Mucosa of rectum (tissue), 2 donors: ENCODE measurements around the gene GPR160.

Source experiments
- H3K27ac ChIP-seq, 2 donors: one replicate each; pipeline ENCODE4 v1.7.0; 2013; ENCODE audit warnings: inconsistent platforms in 2 of 2, low read depth in 2 of 2, low read length in 2 of 2
- H3K27me3 ChIP-seq, 2 donors: one replicate each; pipeline ENCODE4 v1.7.0; 2013; ENCODE audit warnings: low read length in 2 of 2; ENCODE audit not compliant: control insufficient read depth in 2 of 2, insufficient read depth in 2 of 2
- H3K36me3 ChIP-seq, 2 donors: one replicate each; pipeline ENCODE4 v1.7.0; 2013; ENCODE audit warnings: low read length in 2 of 2; ENCODE audit not compliant: control insufficient read depth in 2 of 2, insufficient read depth in 2 of 2
- H3K4me1 ChIP-seq, 2 donors: one replicate each; pipeline ENCODE4 v1.7.0; 2013; ENCODE audit warnings: low read length in 2 of 2, mild to moderate bottlenecking in 1 of 2; ENCODE audit not compliant: control insufficient read depth in 2 of 2, insufficient read depth in 2 of 2
- H3K4me3 ChIP-seq, 2 donors: one replicate each; pipeline ENCODE4 v1.7.0; 2013; ENCODE audit warnings: low read length in 2 of 2
- H3K9ac ChIP-seq, 2 donors: one replicate each; pipeline ENCODE4 v1.7.0; 2013; ENCODE audit warnings: low read length in 2 of 2, low read depth in 1 of 2, mild to moderate bottlenecking in 1 of 2
- H3K9me3 ChIP-seq, 2 donors: one replicate each; pipeline ENCODE4 v1.7.0; 2013; ENCODE audit warnings: low read length in 2 of 2; ENCODE audit not compliant: control insufficient read depth in 2 of 2
- donor health status: healthy.
- donor health status: Normal muscosa, but diverticular disease.

The GPR160 gene, protein sequence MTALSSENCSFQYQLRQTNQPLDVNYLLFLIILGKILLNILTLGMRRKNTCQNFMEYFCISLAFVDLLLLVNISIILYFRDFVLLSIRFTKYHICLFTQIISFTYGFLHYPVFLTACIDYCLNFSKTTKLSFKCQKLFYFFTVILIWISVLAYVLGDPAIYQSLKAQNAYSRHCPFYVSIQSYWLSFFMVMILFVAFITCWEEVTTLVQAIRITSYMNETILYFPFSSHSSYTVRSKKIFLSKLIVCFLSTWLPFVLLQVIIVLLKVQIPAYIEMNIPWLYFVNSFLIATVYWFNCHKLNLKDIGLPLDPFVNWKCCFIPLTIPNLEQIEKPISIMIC

DNA sequence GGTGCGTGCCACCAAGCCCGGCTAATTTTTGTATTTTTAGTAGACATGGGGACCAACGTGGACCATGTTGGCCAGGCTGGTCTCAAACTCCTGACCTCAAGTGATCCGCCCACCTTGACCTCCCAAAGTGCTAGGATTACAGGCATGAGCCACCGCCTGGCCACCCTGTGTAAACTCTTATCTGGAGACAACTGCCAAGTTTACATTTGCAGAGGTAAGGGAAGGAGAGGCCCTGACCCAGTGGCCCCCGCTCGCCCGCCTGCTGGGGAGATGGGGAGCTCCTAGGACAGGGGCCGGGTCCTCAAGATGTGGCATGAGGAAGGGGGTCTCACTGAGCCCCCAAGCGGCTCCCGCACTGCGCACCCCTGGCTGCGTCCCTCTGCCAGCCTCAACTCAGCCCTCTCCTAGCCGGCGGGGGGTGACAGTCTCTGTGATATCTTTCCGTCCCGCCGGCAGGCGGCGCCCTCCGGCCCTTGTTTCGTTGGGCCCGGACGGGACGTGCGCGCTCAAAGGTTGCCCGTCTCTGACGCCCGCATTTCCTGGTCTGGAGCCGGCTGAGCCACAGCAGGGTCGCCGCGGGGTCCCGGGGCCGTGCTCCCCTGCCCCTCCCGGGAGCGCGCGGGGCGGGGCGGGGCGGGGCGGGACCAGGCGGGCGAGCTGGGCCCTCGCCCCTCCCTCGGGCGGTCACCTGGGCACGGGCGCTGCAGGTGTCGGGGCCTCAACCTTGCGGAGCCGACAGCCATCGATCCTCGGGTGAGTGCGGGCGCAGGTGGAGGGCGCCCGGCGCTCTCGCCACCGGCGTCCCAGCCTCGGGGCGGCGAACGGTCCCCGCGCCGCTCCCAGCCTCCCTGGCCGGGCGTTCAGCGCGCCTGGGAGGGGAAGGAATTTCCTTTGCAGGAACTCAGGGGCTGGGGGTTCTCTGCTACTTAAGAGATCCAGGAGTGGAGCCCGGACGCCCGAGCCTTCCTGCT lies at the start of gene GPR160:
TSS of gene GPR160 (plus strand) at position 533 of the 971 bp plus-strand sequence. CDS start 45,978 bp downstream, outside the sequence.
- H3K9me3 ChIP-seq: no peaks in the 10 kb centered on the region
- peak within 1 kb of the TSS; percentile 61 to 90 for H3K9ac ChIP-seq
- no peaks in the 10 kb centered on the region for H3K27me3 ChIP-seq
- H3K4me3 ChIP-seq: peak within 1 kb of the TSS; percentile 80 to 100
- peak within 1 kb of the TSS; percentile 88 to 89 for H3K27ac ChIP-seq
- peaks cover 8 to 11% of the 10 kb centered on the region in 2 donors for H3K4me1 ChIP-seq
- H3K36me3 ChIP-seq: no peaks in the 10 kb centered on the region

DNA sequence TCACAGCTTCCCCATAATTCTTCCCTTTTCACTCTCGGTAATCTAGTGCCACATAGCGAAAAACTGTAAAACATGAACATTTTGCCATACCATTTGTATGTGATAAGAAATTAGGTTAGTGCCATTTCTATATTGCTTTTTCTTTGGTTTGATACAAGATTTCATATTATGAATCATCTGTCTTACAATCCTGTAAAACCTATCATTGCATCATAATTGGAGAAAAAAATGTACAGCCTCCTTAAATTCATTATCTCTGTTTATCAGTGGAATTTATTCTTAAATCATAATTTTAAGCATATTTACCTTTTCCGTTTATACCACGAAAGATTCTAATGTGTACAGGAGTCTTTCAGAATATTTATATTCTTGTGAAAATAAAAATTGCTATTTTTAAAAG lies 47.4 kb upstream of the GPR160 start:
- Histone ChIP-seq H3K4me1 (no peaks in the 10 kb centered on the region), H3K4me3 (no peak overlapping the region), H3K27ac (no peak overlapping the region), H3K36me3 (peaks cover 46 to 48% of the 10 kb centered on the region in 2 donors), H3K9ac (no peak overlapping the region), H3K9me3 (no peaks in the 10 kb centered on the region), H3K27me3 (no peaks in the 10 kb centered on the region)

DNA sequence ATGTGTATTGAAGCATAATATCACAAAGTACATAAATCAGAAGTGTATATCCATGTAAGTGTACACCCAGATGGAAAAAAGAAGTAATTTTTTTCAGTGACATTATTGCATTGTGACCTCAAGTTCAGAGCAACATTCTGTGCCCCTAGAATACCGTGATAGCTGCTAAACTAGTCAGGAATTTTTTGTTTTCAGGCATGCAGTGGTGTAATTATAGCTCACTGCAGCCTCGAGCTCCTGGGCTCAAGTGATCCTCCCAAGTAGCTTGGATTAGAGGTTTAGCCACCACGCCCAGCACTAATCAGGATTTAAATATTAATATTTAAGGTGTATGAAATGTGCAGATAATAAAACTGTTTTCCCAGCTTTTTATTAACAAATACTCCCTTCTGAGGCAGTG lies 45.6 kb upstream of the GPR160 start:
- no peaks in the 10 kb centered on the region for H3K4me1 ChIP-seq
- H3K27me3 ChIP-seq: no peaks in the 10 kb centered on the region
- H3K9me3 ChIP-seq: no peaks in the 10 kb centered on the region
- H3K9ac ChIP-seq: no peak overlapping the region
- H3K36me3 ChIP-seq: peaks cover 33 to 38% of the 10 kb centered on the region in 2 donors
- H3K4me3 ChIP-seq: no peak overlapping the region
- H3K27ac ChIP-seq: no peak overlapping the region

DNA sequence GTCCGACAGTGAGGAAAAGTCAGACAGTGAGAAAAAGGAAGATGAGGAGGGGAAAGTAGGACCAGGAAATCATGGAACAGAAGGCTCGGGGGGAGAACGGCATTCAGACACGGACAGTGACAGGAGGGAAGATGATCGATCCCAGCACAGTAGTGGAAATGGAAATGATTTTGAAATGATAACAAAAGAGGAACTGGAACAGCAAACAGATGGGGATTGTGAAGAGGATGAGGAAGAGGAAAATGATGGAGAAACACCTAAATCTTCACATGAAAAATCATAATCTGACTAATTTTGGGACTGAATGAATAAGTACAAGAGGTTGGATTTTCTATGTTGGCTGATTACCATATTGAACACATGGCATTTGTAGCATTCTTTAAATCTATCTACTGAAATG lies 45.0 kb upstream of the GPR160 start:
- H3K4me1 ChIP-seq: no peaks in the 10 kb centered on the region
- H3K36me3 ChIP-seq: peaks cover 32 to 34% of the 10 kb centered on the region in 2 donors
- H3K27ac ChIP-seq: no peak overlapping the region
- no peaks in the 10 kb centered on the region for H3K9me3 ChIP-seq
- H3K9ac ChIP-seq: no peak overlapping the region
- no peaks in the 10 kb centered on the region for H3K27me3 ChIP-seq
- no peak overlapping the region for H3K4me3 ChIP-seq

DNA sequence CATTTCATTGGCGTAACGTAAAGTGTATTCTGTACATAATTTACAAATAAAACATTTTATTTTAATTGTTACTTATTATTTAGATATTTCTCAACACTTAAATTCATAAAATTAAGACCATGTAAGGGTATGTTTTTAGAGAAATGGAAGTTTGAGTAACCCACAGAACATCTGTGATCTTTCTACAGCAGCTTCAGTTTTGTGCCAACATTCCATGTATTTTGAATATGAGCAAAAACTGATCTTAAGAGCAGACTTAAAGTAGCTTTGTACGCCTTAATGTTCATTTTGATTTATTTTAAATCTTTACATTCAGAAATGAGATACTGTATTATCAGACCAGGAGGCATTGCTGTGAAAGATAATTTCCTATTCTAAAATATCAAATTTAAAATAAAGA lies 44.0 kb upstream of the GPR160 start:
- Histone ChIP-seq H3K9ac (no peak overlapping the region), H3K27me3 (no peaks in the 10 kb centered on the region), H3K36me3 (peaks cover 28 to 29% of the 10 kb centered on the region in 2 donors), H3K4me3 (no peak overlapping the region), H3K4me1 (no peaks in the 10 kb centered on the region), H3K27ac (no peak overlapping the region), H3K9me3 (no peaks in the 10 kb centered on the region)

DNA sequence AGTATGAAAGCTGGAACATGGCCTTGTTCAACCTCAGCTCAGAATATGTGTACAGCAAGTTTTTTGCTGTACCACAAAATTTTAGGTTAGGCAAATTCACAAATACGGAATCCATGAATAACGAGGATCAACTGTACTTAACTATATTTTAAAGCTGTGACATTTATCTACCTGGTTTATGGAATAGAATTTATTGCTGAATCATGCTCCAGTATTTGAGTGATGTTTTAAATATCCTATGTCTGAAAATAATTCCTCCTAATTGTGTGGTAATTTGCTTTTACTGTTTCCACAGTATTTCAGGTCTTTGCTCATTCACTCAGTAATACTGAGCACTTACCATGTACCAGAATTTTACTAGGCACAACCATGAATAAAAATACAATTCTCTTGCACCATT lies 41.7 kb upstream of the GPR160 start:
- peaks cover 19 to 27% of the 10 kb centered on the region in 2 donors for H3K36me3 ChIP-seq

DNA sequence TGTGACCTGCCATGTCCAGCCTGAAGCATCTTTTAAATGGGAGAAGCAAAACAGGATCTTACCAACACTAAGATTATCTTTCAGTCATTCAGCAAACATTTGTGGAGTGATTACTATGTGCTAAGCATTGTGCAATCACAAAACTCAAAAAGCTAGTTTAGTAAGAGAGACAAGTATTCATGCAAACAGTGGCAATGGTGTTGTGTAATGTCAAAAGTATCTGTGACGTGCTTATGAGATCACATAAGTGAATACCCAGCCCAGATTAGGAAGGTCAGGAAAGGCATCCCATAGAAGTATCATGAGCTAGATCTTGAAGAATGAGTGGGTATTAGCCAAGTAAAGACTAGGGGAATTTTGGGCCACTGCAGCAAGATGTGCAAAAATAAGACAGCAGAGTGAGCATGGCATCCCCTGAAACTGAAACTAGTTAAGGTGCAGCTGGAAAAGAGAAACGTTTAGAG lies 39.1 kb upstream of the GPR160 start:
- H3K27me3 ChIP-seq: no peaks in the 10 kb centered on the region
- H3K36me3 ChIP-seq: peaks cover 3 to 8% of the 10 kb centered on the region in 2 donors
- no peak overlapping the region for H3K9ac ChIP-seq
- no peak overlapping the region for H3K4me3 ChIP-seq
- H3K4me1 ChIP-seq: no peaks in the 10 kb centered on the region
- no peaks in the 10 kb centered on the region for H3K9me3 ChIP-seq
- H3K27ac ChIP-seq: no peak overlapping the region

More for the DNA sequence above, 41.7 kb upstream of the GPR160 start:
- Histone ChIP-seq H3K4me1 (no peaks in the 10 kb centered on the region), H3K9ac (no peak overlapping the region), H3K27me3 (no peaks in the 10 kb centered on the region), H3K27ac (no peak overlapping the region), H3K9me3 (no peaks in the 10 kb centered on the region), H3K4me3 (no peak overlapping the region)

DNA sequence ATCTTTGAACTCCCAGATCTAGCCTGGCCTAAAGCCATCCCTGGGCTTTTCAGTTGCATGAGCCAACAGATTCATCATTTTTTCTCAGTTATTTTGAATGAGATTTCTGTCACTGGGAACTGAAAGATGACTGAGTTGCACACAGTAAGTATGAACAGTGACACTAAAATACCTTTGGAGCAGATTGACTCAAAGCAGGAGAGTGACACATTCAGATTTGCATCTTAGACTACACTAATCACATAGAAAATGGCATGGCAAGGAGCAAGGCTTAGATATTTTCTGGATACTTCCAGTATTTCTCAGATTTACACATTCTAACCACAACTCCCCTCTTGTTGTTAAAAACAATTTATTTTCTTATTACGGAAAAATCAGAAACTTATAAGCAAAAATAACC lies 38.4 kb upstream of the GPR160 start:
- Histone ChIP-seq H3K4me1 (no peaks in the 10 kb centered on the region), H3K36me3 (peaks cover 0 to 4% of the 10 kb centered on the region in 2 donors), H3K4me3 (no peak overlapping the region), H3K9ac (no peak overlapping the region), H3K27me3 (no peaks in the 10 kb centered on the region), H3K9me3 (no peaks in the 10 kb centered on the region), H3K27ac (no peak overlapping the region)

DNA sequence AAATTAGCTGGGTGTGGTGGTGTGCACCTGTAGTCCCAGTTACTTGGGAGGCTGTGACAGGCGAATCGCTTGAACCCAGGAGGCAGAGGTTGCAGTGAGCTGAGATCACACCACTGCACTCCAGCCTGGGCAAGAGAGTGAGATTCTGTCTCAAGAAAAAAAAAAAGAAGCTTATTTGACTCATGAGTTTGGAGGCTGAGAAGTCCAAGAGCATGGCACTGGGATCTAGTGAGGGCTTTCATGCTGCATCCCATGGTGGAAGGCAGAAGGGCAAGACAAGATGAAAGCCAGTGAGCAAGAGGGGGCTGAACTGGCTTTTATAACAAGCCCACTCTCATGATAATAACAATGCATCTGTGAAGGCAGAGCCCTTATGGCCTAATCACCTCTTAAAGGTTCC lies 37.7 kb upstream of the GPR160 start:
- Histone ChIP-seq H3K27ac (no peak overlapping the region), H3K27me3 (no peaks in the 10 kb centered on the region), H3K9ac (no peak overlapping the region), H3K9me3 (no peaks in the 10 kb centered on the region), H3K36me3 (peaks cover 0 to 3% of the 10 kb centered on the region in 2 donors), H3K4me3 (no peak overlapping the region), H3K4me1 (no peaks in the 10 kb centered on the region)

DNA sequence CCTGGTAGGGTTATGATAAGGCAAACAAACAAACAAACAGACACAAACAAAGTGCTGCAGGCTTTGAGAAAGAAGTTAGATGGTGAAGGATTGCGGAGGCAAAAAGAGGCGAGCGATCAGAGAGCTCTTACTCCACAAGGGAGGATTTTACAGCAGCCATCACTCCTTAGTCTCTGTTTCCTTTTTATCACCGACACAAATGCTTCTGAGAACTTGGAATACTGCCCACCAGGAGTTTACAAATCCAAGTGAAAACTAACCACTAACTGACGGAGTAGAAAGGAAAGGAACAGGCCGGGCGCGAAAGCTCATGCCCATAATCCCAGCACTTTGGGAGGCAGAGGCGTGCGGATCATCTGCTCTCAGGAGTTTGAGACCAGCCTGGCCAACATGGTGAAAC lies 35.6 kb upstream of the GPR160 start:
- H3K4me3 ChIP-seq: no peak overlapping the region
- no peak overlapping the region for H3K9ac ChIP-seq
- H3K9me3 ChIP-seq: no peaks in the 10 kb centered on the region
- H3K27me3 ChIP-seq: no peaks in the 10 kb centered on the region
- no peaks in the 10 kb centered on the region for H3K4me1 ChIP-seq
- no peaks in the 10 kb centered on the region for H3K36me3 ChIP-seq
- no peak overlapping the region for H3K27ac ChIP-seq
